GM12878 (cell line): ENCODE results near the gene VSIG8. TPM values are rescaled to one million over a fixed set of nuclear protein-coding genes. Genes with fewer than 3 reads are reported as not detected.

Experiments used
- ATAC-seq: fragments of 200-7000 bp; cut with Tn5 transposase; 3 replicates; pipeline ENCODE4 v1.9.1; 2020; ENCODE audit warnings: mild to moderate bottlenecking, moderate library complexity
- BruUV-seq: library from RNA; stranded (reverse); fragments of 400-500 nt; replicated peaks from 2 replicates; lab custom pipeline; 2021; lab: Mats Ljungman, UMichigan
- CTCF ChIA-PET: fragments of 300-600 bp; sonication (Branson Sonifier 250); formaldehyde crosslinking; extraction: SDS; loops from one replicate; lab custom pipeline; 2021; ENCODE audit warnings: inconsistent platforms; lab: Yijun Ruan, JAX
- POLR2A ChIA-PET: fragments of 350-600 bp; formaldehyde crosslinking; extraction: SDS; loops from one replicate; lab custom pipeline; 2021; ENCODE audit warnings: inconsistent platforms; lab: Charles Lee
- RAD21 ChIA-PET: fragments of 300-600 bp; sonication (Branson Sonifier 250); formaldehyde crosslinking; loops from one replicate; lab custom pipeline; 2023; ENCODE audit warnings: antibody characterized with exemption; ENCODE audit not compliant: unreplicated experiment; lab: Charles Lee
- SMC1A ChIA-PET: fragments of 300-600 bp; sonication (Branson Sonifier 250); formaldehyde crosslinking; loops from one replicate; lab custom pipeline; 2023; ENCODE audit not compliant: unreplicated experiment, uncharacterized antibody; lab: Charles Lee
- DNase-seq: peaks from one replicate; pipeline ENCODE4 v3.0.0-alpha.2; 2011; ENCODE audit warnings: low read depth, low spot score
- FAIRE-seq: peaks from 3 replicates; lab custom pipeline; 2011; peaks lifted over from hg19 to GRCh38; lab: Jason Lieb, UNC
- H2AFZ ChIP-seq: 2 replicates; pipeline ENCODE4 v1.6.0; 2011; ENCODE audit warnings: low read depth, low read length, control low read depth; ENCODE audit not compliant: control insufficient read depth
- H3K27ac ChIP-seq: 2 replicates; pipeline ENCODE4 v1.5.1; 2011; ENCODE audit warnings: control low read depth; ENCODE audit not compliant: control insufficient read depth, insufficient read depth
- H3K27me3 ChIP-seq, 2 experiments: replicated peaks in 1 of 2; 2 replicates each; pipeline versions ENCODE4 v1.6.0 to v1.6.1; 2011; ENCODE audit warnings: low read length in 1 of 2; ENCODE audit not compliant: control insufficient read depth in 2 of 2, insufficient read depth in 2 of 2
- H3K36me3 ChIP-seq, 2 experiments: 2 replicates each; pipeline ENCODE4 v1.5.1; 2011; ENCODE audit warnings: low read length in 1 of 2; ENCODE audit not compliant: control insufficient read depth in 2 of 2, insufficient read depth in 2 of 2
- H3K4me1 ChIP-seq: 2 replicates; pipeline ENCODE4 v1.6.1; 2011; ENCODE audit warnings: mild to moderate bottlenecking, low read length, moderate library complexity, mixed read lengths; ENCODE audit not compliant: control insufficient read depth, insufficient read depth
- H3K4me2 ChIP-seq: 2 replicates; pipeline ENCODE4 v1.6.0; 2011; ENCODE audit warnings: control low read depth; ENCODE audit not compliant: control insufficient read depth, insufficient read depth
- H3K4me3 ChIP-seq: fragments of 200-600 bp; sonication (generic); 2 replicates; pipeline ENCODE4 v1.5.1; 2016
- H3K79me2 ChIP-seq: 2 replicates; pipeline ENCODE4 v1.6.0; 2011; ENCODE audit warnings: low read length; ENCODE audit not compliant: control insufficient read depth, insufficient read depth
- H3K9ac ChIP-seq: 2 replicates; pipeline ENCODE4 v1.8.0; 2011; ENCODE audit warnings: low read length, control low read depth, mixed read lengths; ENCODE audit not compliant: control insufficient read depth, insufficient read depth
- H3K9me3 ChIP-seq: replicated peaks from 3 replicates; pipeline ENCODE4 v1.5.1; 2011; ENCODE audit warnings: mild to moderate bottlenecking, low read length; ENCODE audit not compliant: control insufficient read depth, insufficient read depth
- H4K20me1 ChIP-seq: 2 replicates; pipeline ENCODE4 v1.6.0; 2011; ENCODE audit not compliant: control insufficient read depth, insufficient read depth
- ASH2L ChIP-seq: fragments of 300-600, 200-600 bp; sonication (generic); IDR thresholded peaks from 2 replicates; pipeline ENCODE4 v1.6.1; 2017; ENCODE audit warnings: low read depth, mild to moderate bottlenecking, borderline replicate concordance
- BHLHE40 ChIP-seq, 2 experiments: fragments of 450-650 bp in 1 of 2; IDR thresholded peaks; 2 replicates each; pipeline ENCODE4 v1.6.1; 2011 to 2017; ENCODE audit warnings: low read depth in 2 of 2, borderline replicate concordance in 1 of 2, improper control_type of control experiment in 1 of 2, low read length in 1 of 2, mild to moderate bottlenecking in 1 of 2
- BMI1 ChIP-seq: fragments of 450-650 bp; IDR thresholded peaks from 2 replicates; pipeline ENCODE4 v1.6.1; 2016; ENCODE audit warnings: mild to moderate bottlenecking, moderate library complexity, borderline replicate concordance
- CHD2 ChIP-seq: IDR thresholded peaks from 2 replicates; pipeline ENCODE4 v1.6.1; 2011; ENCODE audit warnings: low read depth, low read length, improper control_type of control experiment, borderline replicate concordance
- HCFC1 ChIP-seq: fragments of 150-350 bp; IDR thresholded peaks from 2 replicates; pipeline ENCODE4 v1.6.1; 2014; ENCODE audit warnings: low read length
- IRF4 ChIP-seq: IDR thresholded peaks from 2 replicates; pipeline ENCODE4 v1.6.1; 2011; ENCODE audit warnings: low read depth, low read length
- JUND ChIP-seq: IDR thresholded peaks from 2 replicates; pipeline ENCODE4 v1.6.1; 2012; ENCODE audit warnings: low read depth, mild to moderate bottlenecking, low read length, improper control_type of control experiment, moderate library complexity
- NR2C1 ChIP-seq: fragments of 450-650 bp; IDR thresholded peaks from 2 replicates; pipeline ENCODE4 v1.6.1; 2017; ENCODE audit warnings: antibody characterized with exemption, mild to moderate bottlenecking, moderate library complexity
- SPI1 ChIP-seq: IDR thresholded peaks from 2 replicates; pipeline ENCODE4 v1.6.1; 2011; ENCODE audit warnings: low read depth, mild to moderate bottlenecking, low read length, moderate library complexity, borderline replicate concordance; ENCODE audit not compliant: insufficient read depth
- SREBF2 ChIP-seq: IDR thresholded peaks from 2 replicates; pipeline ENCODE4 v1.6.1; 2012; ENCODE audit warnings: mild to moderate bottlenecking, low read length
- TAF1 ChIP-seq: IDR thresholded peaks from 2 replicates; pipeline ENCODE4 v1.6.1; 2011; ENCODE audit warnings: mild to moderate bottlenecking, low read depth, low read length, borderline replicate concordance
- TBL1XR1 ChIP-seq: IDR thresholded peaks from 2 replicates; pipeline ENCODE4 v1.6.1; 2012; ENCODE audit warnings: low read depth, low read length, improper control_type of control experiment
- ZNF207 ChIP-seq: fragments of 450-650 bp; IDR thresholded peaks from 2 replicates; pipeline ENCODE4 v1.6.1; 2014; ENCODE audit warnings: antibody characterized with exemption, mild to moderate bottlenecking, borderline replicate concordance
- ZNF217 ChIP-seq: fragments of 450-650 bp; IDR thresholded peaks from 2 replicates; pipeline ENCODE4 v1.6.1; 2017; ENCODE audit warnings: antibody characterized with exemption, mild to moderate bottlenecking
- WGBS: methylation state at CpG from one replicate; pipeline ENCODE4 v1.1.6; 2016; ENCODE audit warnings: low lambda C conversion rate; ENCODE audit not compliant: insufficient replicate concordance, insufficient coverage; ENCODE audit errors: missing lambda C conversion rate; 5-methylcytosine and 5-hydroxymethylcytosine counted together
- in situ Hi-C: fragments of 300-500 bp; cut with MboI; formaldehyde crosslinking; loops from 9 replicates; pipeline ENCODE4 v1.14.3; 2018; ENCODE audit warnings: mixed read lengths
- intact Hi-C: fragments of 100-400 bp; cut with micrococcal nuclease; formaldehyde crosslinking; loops from one replicate; pipeline ENCODE4 v1.14.2; 2022; ENCODE audit not compliant: unreplicated experiment
- polyA plus RNA-seq, 11 experiments: library from polyadenylated mRNA; depleted of rRNA in 4 of 11; unstranded in 6 of 11; stranded (reverse) in 5 of 11; fragments of >200 nt; fragmentation: Nextera tagmentation in 4 of 11; fragmentation: Illumina TruSeq in 1 of 11; extraction: Ambion mirVana in 4 of 11; extraction: Trizol in 1 of 11; gene quantifications; 1 replicate in 1 of 11; 2 replicates in 10 of 11; pipeline versions ENCODE4 v1.2.1 to v1.2.3, GENCODE V29; 2011 to 2016; ENCODE audit warnings: inconsistent platforms in 2 of 11, missing spikeins in 2 of 11, low read depth in 1 of 11
- total RNA-seq, 4 experiments: library from RNA; depleted of rRNA in 3 of 4; stranded (reverse); fragments of >200 nt in 3 of 4; fragmentation: Illumina TruSeq in 1 of 4; extraction: Trizol in 1 of 4; gene quantifications; 2 replicates each; pipeline versions ENCODE4 v1.2.1 to v1.2.3, GENCODE V29; 2013 to 2021
- TF ChIP-seq, protein P1 (sequence below): fragments of 450-650 bp; IDR thresholded peaks from 2 replicates; pipeline ENCODE4 v1.6.1; 2017; ENCODE audit warnings: mild to moderate bottlenecking, low read depth, inconsistent platforms; ENCODE audit not compliant: poor library complexity, severe bottlenecking

VSIG8 gene
- total and polyA plus RNA-seq, 10 of the 15 experiments (the other 5 are each of a cell fraction or from before 2014, with no cell fraction given), result not detected

DNA sequence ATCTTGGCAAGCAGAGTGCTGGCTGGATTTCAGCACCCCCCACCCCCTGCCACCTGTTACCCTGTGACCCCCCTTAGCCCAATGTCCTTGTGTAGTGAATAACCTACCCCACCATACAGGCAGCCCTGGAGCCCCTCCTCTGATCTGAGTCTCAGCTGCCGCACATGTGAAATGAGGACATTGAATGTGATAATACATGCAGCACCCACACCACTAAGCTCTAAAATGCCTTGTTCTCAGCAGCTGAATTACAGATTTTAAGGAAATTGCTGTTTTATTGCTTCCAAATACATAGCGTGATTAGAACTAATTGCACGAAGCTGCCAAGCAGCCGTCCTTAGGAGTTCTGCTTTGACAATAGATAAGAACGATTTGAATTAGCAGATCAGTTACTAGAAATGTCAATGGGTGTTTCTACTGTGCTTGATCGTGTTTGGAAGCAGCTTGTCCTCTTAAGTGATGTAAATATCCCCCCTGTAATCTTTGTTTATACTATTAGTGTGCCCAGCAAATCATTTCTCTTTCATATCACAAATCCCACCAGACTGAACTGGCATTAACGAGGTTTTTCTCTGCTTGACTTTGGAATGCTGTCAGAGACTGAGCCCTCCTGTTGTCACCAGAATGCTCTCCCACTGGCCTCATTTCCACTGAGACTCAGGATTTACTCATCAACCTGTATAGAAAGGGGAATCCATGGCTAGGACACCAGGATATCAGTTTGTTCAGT, 30.9 kb downstream of the VSIG8 start:
- H2AFZ ChIP-seq, result no peak overlapping the region

DNA sequence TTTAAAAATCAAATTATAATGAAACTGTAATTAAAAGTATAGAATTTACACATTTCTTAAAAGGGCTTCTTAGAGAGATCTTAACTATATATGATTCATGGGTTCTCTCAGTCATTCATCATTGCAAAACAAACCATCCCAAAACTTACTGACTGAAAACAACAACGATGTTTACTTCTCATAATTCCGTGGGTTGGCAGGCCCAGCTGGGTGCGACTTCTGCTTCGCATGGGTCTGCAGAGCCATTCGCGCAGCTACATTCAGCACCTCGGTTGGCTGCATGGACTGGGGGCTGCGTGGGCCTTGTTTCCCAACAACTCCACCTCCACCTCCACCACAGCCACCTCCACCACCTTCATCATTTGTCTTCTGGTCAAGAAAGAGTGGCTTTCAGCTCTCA, 31.7 kb downstream of the VSIG8 start:
- no peak overlapping the region for H3K4me2 ChIP-seq
- no peaks in the 10 kb centered on the region for H3K79me2 ChIP-seq
- CTCF ChIA-PET, result interaction anchor here (0.6 to 16.1 kb wide), 3 partner anchors 11 to 593 kb away, joined by 3 to 178 read pairs (median 4); partner anchors contain the start of gene FCRL6
- H3K4me3 ChIP-seq, result no peak overlapping the region
- intact Hi-C loops, result no loop called here
- SMC1A ChIA-PET, result interaction anchor here (0.9 to 3.5 kb wide), 7 partner anchors 9 to 64 kb away, joined by 3 to 13 read pairs (median 4); no protein-coding TSS in a partner anchor
- no peak overlapping the region for H3K9ac ChIP-seq
- ATAC-seq (no peak), DNase-seq (no peak), FAIRE-seq (no peak)
- no peaks in the 10 kb centered on the region for H3K36me3 ChIP-seq
- H3K9me3 ChIP-seq, result peaks cover 2% of the 10 kb centered on the region; the same call in 1 of the 3 replicates
- no peaks in the 10 kb centered on the region for H3K27me3 ChIP-seq
- H4K20me1 ChIP-seq, result no peaks in the 10 kb centered on the region
- H3K4me1 ChIP-seq, result peaks cover 34% of the 10 kb centered on the region
- H3K27ac ChIP-seq, result no peak overlapping the region
- BruUV-seq, result no TSS peak
- no peak overlapping the region for H2AFZ ChIP-seq
- TF ChIP-seq CHD2 (no peak), BHLHE40 (IDR thresholded peaks at IDR 0.05; ENCODE audit: borderline replicate concordance in 1 of 2, low read depth in 2 of 2, low read length in 1 of 2) (no peak), TAF1 (no peak), SPI1 (no peak), HCFC1 (no peak), BMI1 (no peak), IRF4 (no peak), TBL1XR1 (no peak)
- TF ChIP-seq, protein P1, sequence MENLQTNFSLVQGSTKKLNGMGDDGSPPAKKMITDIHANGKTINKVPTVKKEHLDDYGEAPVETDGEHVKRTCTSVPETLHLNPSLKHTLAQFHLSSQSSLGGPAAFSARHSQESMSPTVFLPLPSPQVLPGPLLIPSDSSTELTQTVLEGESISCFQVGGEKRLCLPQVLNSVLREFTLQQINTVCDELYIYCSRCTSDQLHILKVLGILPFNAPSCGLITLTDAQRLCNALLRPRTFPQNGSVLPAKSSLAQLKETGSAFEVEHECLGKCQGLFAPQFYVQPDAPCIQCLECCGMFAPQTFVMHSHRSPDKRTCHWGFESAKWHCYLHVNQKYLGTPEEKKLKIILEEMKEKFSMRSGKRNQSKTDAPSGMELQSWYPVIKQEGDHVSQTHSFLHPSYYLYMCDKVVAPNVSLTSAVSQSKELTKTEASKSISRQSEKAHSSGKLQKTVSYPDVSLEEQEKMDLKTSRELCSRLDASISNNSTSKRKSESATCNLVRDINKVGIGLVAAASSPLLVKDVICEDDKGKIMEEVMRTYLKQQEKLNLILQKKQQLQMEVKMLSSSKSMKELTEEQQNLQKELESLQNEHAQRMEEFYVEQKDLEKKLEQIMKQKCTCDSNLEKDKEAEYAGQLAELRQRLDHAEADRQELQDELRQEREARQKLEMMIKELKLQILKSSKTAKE, result no peak
- RAD21 ChIA-PET, result interaction anchor here (1.1 to 1.5 kb wide), 2 partner anchors 32 to 60 kb away, joined by 3 to 7 read pairs; no protein-coding TSS in a partner anchor
- POLR2A ChIA-PET, result no interaction called here
- in situ Hi-C loops, result no loop called here
- 72% methylated on average over 8 of the region's 8 CpGs for WGBS

More for the DNA sequence above, 30.9 kb downstream of the VSIG8 start:
- Histone ChIP-seq H4K20me1 (no peaks in the 10 kb centered on the region), H3K36me3 (no peaks in the 10 kb centered on the region), H3K4me2 (no peak overlapping the region), H3K27ac (no peak overlapping the region), H3K4me1 (peaks cover 26% of the 10 kb centered on the region), H3K9me3 (peaks cover 2% of the 10 kb centered on the region; the same call in 1 of the 3 replicates), H3K9ac (no peak overlapping the region), H3K79me2 (no peaks in the 10 kb centered on the region), H3K27me3 (no peaks in the 10 kb centered on the region), H3K4me3 (no peak overlapping the region)
- DNase-seq (no peak), FAIRE-seq (no peak), ATAC-seq (no peak)
- SMC1A ChIA-PET, result interaction anchor here (0.8 to 3.5 kb wide), 7 partner anchors 10 to 199 kb away, joined by 3 to 13 read pairs (median 9); no protein-coding TSS in a partner anchor
- WGBS, result 25% methylated on average over 7 of the region's 7 CpGs
- TF ChIP-seq SREBF2 (no peak), ZNF207 (no peak), NR2C1 (no peak), ZNF217 (no peak), JUND (no peak), ASH2L (no peak)
- intact Hi-C loops, result no loop called here
- no TSS peak for BruUV-seq
- RAD21 ChIA-PET, result interaction anchor here (1.3 kb wide), 1 partner anchor 33 kb away, joined by 3 read pairs; no protein-coding TSS in a partner anchor
- CTCF ChIA-PET, result interaction anchor here (0.7 to 16.1 kb wide), 5 partner anchors 10 to 175 kb away, joined by 3 to 178 read pairs (median 4); partner anchors contain the start of gene FCRL6
- in situ Hi-C loops, result no loop called here
- POLR2A ChIA-PET, result no interaction called here
